Hepatocyte (in vitro differentiated cells): ENCODE results near the gene AUTS2.

Experiments
- CTCF ChIP-seq: fragments of 200-600 bp; sonication (generic); IDR thresholded peaks from 2 replicates; pipeline ENCODE4 v1.5.1; 2016; ENCODE audit warnings: antibody characterized with exemption, mild to moderate bottlenecking; ENCODE audit not compliant: poor library complexity
- EZH2 ChIP-seq: fragments of 200-600 bp; sonication (generic); IDR thresholded peaks from 2 replicates; pipeline ENCODE4 v1.6.1; 2016; ENCODE audit warnings: antibody characterized with exemption, mild to moderate bottlenecking, borderline replicate concordance
- EZH2phosphoT487 ChIP-seq: fragments of 200-600 bp; sonication (generic); IDR thresholded peaks from one replicate; pipeline ENCODE4 v1.6.1; 2018; ENCODE audit warnings: antibody characterized with exemption, mild to moderate bottlenecking, low read depth, moderate library complexity; ENCODE audit not compliant: unreplicated experiment, severe bottlenecking

DNA sequence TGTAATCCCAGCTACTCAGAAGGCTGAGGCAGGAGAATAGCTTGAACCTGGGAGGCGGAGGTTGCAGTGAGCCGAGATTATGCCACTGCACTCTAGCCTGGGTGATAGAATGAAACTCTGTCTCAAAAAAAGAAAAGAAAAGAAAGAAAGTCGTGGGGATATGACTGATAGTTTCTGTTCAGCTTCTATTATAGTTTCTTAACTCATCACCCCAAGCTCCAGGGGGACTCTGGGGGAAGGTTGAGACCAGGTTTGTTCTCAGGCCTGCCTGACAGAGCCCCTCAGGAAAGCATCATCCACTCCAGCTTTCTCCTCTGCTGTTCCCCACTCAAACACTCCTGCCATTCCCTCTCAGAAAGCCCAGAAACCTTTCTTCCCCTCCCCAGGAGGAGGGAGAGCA, 991.3 kb downstream of the AUTS2 start:
- TF ChIP-seq EZH2phosphoT487 (no peak), CTCF (no peak), EZH2 (no peak)
